A549 (cell line): ENCODE data around the gene SVIL.

Source experiments
- CTCF ChIP-seq: fragments of >200 bp; sonication (Bioruptor Twin); formaldehyde crosslinking; IDR thresholded peaks from 3 replicates; pipeline ENCODE4 v1.5.1; 2016
- EP300 ChIP-seq, 2 experiments: fragments of >200 bp; sonication (Bioruptor Twin); formaldehyde crosslinking; IDR thresholded peaks; 2 replicates in 1 of 2; 3 replicates in 1 of 2; pipeline ENCODE4 v1.6.1; 2016 to 2017

DNA sequence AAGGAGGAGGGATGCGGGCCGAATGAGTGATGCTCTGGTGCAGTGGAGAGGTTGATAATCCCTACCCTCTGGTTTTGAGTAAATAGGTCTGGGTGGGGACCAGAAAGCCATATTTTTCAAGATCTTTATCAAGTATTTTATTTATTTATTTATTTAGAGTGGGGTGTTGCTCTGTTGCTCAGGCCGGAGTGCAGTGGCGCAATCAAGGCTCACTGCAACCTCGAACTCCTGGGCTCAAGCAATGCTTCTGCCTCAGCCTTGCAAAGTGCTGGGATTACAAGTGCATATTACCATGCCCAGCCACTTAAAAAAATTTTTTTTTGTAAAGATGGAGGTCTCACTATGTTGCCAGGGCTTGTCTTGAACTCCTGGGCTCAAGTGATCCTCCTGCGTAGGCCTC is 21.6 kb downstream of the SVIL start:
- TF ChIP-seq EP300 (IDR thresholded peaks at IDR 0.05), result no peak
- no peak for TF ChIP-seq CTCF
